ENCODE data around the gene SOCS2.

Gene SOCS2

GRCh38 chr12:93569301-93569655 is 3.2 kb upstream of the SOCS2 start:
- Histone ChIP-seq H3K4me1 (ENCODE audit: insufficient read depth, low read length) (no peaks in the 10 kb centered on the region; the same call in 1 of the 2 replicates), H3K4me3 (ENCODE audit: low read length) (peak overlapping the region; percentile 97), H3K36me3 (ENCODE audit: insufficient read depth, low read depth, low read length) (peaks cover 27% of the 10 kb centered on the region), H3K27me3 (ENCODE audit: insufficient read depth, low read length) (peaks cover 23% of the 10 kb centered on the region), H3K9me3 (ENCODE audit: insufficient read depth, low read depth, low read length) (no peaks in the 10 kb centered on the region), H3K9ac (ENCODE audit: low read depth, low read length) (peak overlapping the region; percentile 58; the same call in 1 of the 2 replicates), H3K27ac (ENCODE audit: low read length) (no peak overlapping the region)

- Histone ChIP-seq H3K27me3 (ENCODE audit: insufficient read depth, low read length) (peaks cover 29% of the 10 kb centered on the region), H3K9me3 (ENCODE audit: insufficient read depth, low read depth, low read length) (no peaks in the 10 kb centered on the region), H3K27ac (ENCODE audit: low read length) (peak overlapping the region; percentile 58), H3K9ac (ENCODE audit: low read depth, low read length) (peak overlapping the region; percentile 91), H3K36me3 (ENCODE audit: insufficient read depth, low read depth, low read length) (peaks cover 25% of the 10 kb centered on the region), H3K4me1 (ENCODE audit: insufficient read depth, low read length) (peaks cover 6% of the 10 kb centered on the region), H3K4me3 (ENCODE audit: low read length) (peak overlapping the region; percentile 97)
Observed at GRCh38 chr12:93569656-93570551, 2.6 kb upstream of the SOCS2 start.

- peaks cover 25% of the 10 kb centered on the region for H3K36me3 ChIP-seq (ENCODE audit: insufficient read depth, low read depth, low read length)
- peak overlapping the region; percentile 97 for H3K4me3 ChIP-seq (ENCODE audit: low read length)
- H3K27ac ChIP-seq (ENCODE audit: low read length) = peak overlapping the region; percentile 80
- H3K9ac ChIP-seq (ENCODE audit: low read depth, low read length) = peak overlapping the region; percentile 91
- H3K9me3 ChIP-seq (ENCODE audit: insufficient read depth, low read depth, low read length) = no peaks in the 10 kb centered on the region
- H3K4me1 ChIP-seq (ENCODE audit: insufficient read depth, low read length) = peaks cover 14% of the 10 kb centered on the region
- peaks cover 37% of the 10 kb centered on the region for H3K27me3 ChIP-seq (ENCODE audit: insufficient read depth, low read length)
Observed at GRCh38 chr12:93570552-93571364, 1.7 kb upstream of the SOCS2 start.

GRCh38 chr12:93571365-93571924 is 1.0 kb upstream of the SOCS2 start:
- Histone ChIP-seq H3K4me1 (ENCODE audit: insufficient read depth, low read length) (peaks cover 18% of the 10 kb centered on the region), H3K9ac (ENCODE audit: low read depth, low read length) (peak overlapping the region; percentile 91; the same call in 1 of the 2 replicates), H3K4me3 (ENCODE audit: low read length) (peak overlapping the region; percentile 97), H3K9me3 (ENCODE audit: insufficient read depth, low read depth, low read length) (no peaks in the 10 kb centered on the region), H3K36me3 (ENCODE audit: insufficient read depth, low read depth, low read length) (peaks cover 25% of the 10 kb centered on the region), H3K27ac (ENCODE audit: low read length) (peak overlapping the region; percentile 80), H3K27me3 (ENCODE audit: insufficient read depth, low read length) (peaks cover 37% of the 10 kb centered on the region)

GRCh38 chr12:93572712-93573551 is 457 bp downstream of the SOCS2 start:
- H3K27me3 ChIP-seq (ENCODE audit: insufficient read depth, low read length) = peaks cover 37% of the 10 kb centered on the region
- peaks cover 34% of the 10 kb centered on the region for H3K36me3 ChIP-seq (ENCODE audit: insufficient read depth, low read depth, low read length)
- H3K9ac ChIP-seq (ENCODE audit: low read depth, low read length) = peak overlapping the region; percentile 88
- no peaks in the 10 kb centered on the region for H3K9me3 ChIP-seq (ENCODE audit: insufficient read depth, low read depth, low read length)
- H3K4me3 ChIP-seq (ENCODE audit: low read length) = peak overlapping the region; percentile 97
- H3K4me1 ChIP-seq (ENCODE audit: insufficient read depth, low read length) = peaks cover 30% of the 10 kb centered on the region
- H3K27ac ChIP-seq (ENCODE audit: low read length) = peak overlapping the region; percentile 30

- Histone ChIP-seq H3K4me3 (ENCODE audit: low read length) (peak overlapping the region; percentile 97), H3K9ac (ENCODE audit: low read depth, low read length) (peak overlapping the region; percentile 88)
Observed at GRCh38 chr12:93573552-93574223, 1.2 kb downstream of the SOCS2 start.

GRCh38 chr12:93577222-93577621 is 4.7 kb downstream of the SOCS2 start:
- Histone ChIP-seq H3K4me3 (ENCODE audit: low read length) (no peak overlapping the region), H3K4me1 (ENCODE audit: insufficient read depth, low read length) (peaks cover 30% of the 10 kb centered on the region), H3K36me3 (ENCODE audit: insufficient read depth, low read depth, low read length) (peaks cover 55% of the 10 kb centered on the region), H3K27me3 (ENCODE audit: insufficient read depth, low read length) (peaks cover 35% of the 10 kb centered on the region), H3K27ac (ENCODE audit: low read length) (no peak overlapping the region), H3K9me3 (ENCODE audit: insufficient read depth, low read depth, low read length) (no peaks in the 10 kb centered on the region), H3K9ac (ENCODE audit: low read depth, low read length) (no peak overlapping the region)

More at GRCh38 chr12:93573552-93574223, 1.2 kb downstream of the SOCS2 start:
- Histone ChIP-seq H3K4me1 (ENCODE audit: insufficient read depth, low read length) (peaks cover 30% of the 10 kb centered on the region), H3K27ac (ENCODE audit: low read length) (no peak overlapping the region), H3K27me3 (ENCODE audit: insufficient read depth, low read length) (peaks cover 37% of the 10 kb centered on the region), H3K9me3 (ENCODE audit: insufficient read depth, low read depth, low read length) (no peaks in the 10 kb centered on the region), H3K36me3 (ENCODE audit: insufficient read depth, low read depth, low read length) (peaks cover 42% of the 10 kb centered on the region)

- Histone ChIP-seq H3K36me3 (ENCODE audit: insufficient read depth, low read depth, low read length) (peaks cover 55% of the 10 kb centered on the region), H3K27me3 (ENCODE audit: insufficient read depth, low read length) (peaks cover 25% of the 10 kb centered on the region), H3K9ac (ENCODE audit: low read depth, low read length) (no peak overlapping the region), H3K9me3 (ENCODE audit: insufficient read depth, low read depth, low read length) (no peaks in the 10 kb centered on the region), H3K27ac (ENCODE audit: low read length) (no peak overlapping the region), H3K4me1 (ENCODE audit: insufficient read depth, low read length) (peaks cover 33% of the 10 kb centered on the region), H3K4me3 (ENCODE audit: low read length) (no peak overlapping the region)
Observed at GRCh38 chr12:93578221-93578620, 5.7 kb downstream of the SOCS2 start.

- H3K9ac ChIP-seq (ENCODE audit: low read depth, low read length) = no peak overlapping the region
- no peaks in the 10 kb centered on the region for H3K9me3 ChIP-seq (ENCODE audit: insufficient read depth, low read depth, low read length)
- no peak overlapping the region for H3K27ac ChIP-seq (ENCODE audit: low read length)
- H3K4me1 ChIP-seq (ENCODE audit: insufficient read depth, low read length) = peaks cover 37% of the 10 kb centered on the region
- H3K27me3 ChIP-seq (ENCODE audit: insufficient read depth, low read length) = peaks cover under 1% of the 10 kb centered on the region; the same call in 1 of the 2 replicates
- peaks cover 42% of the 10 kb centered on the region for H3K36me3 ChIP-seq (ENCODE audit: insufficient read depth, low read depth, low read length)
- no peak overlapping the region for H3K4me3 ChIP-seq (ENCODE audit: low read length)
Observed at GRCh38 chr12:93580682-93581081, 8.2 kb downstream of the SOCS2 start.

- peaks cover 35% of the 10 kb centered on the region; the same call in 1 of the 2 replicates for H3K36me3 ChIP-seq (ENCODE audit: insufficient read depth, low read depth, low read length)
- H3K4me3 ChIP-seq (ENCODE audit: low read length) = no peak overlapping the region
- H3K9ac ChIP-seq (ENCODE audit: low read depth, low read length) = no peak overlapping the region
- H3K9me3 ChIP-seq (ENCODE audit: insufficient read depth, low read depth, low read length) = no peaks in the 10 kb centered on the region
- H3K4me1 ChIP-seq (ENCODE audit: insufficient read depth, low read length) = peaks cover 36% of the 10 kb centered on the region
- H3K27ac ChIP-seq (ENCODE audit: low read length) = no peak overlapping the region
- no peaks in the 10 kb centered on the region for H3K27me3 ChIP-seq (ENCODE audit: insufficient read depth, low read length)
Observed at GRCh38 chr12:93581370-93581769, 8.9 kb downstream of the SOCS2 start.

All from iPS-20b (cell line).